IPS-15b (cell line): ENCODE results near the gene ABCC1.

ENCODE experiments used
- H3K27me3 ChIP-seq: one replicate; pipeline ENCODE4 v1.6.1; 2013; ENCODE audit warnings: low read length; ENCODE audit not compliant: control insufficient read depth, insufficient read depth
- H3K36me3 ChIP-seq: one replicate; pipeline ENCODE4 v1.6.1; 2013; ENCODE audit warnings: low read length; ENCODE audit not compliant: control insufficient read depth, insufficient read depth
- H3K4me1 ChIP-seq: one replicate; pipeline ENCODE4 v1.6.1; 2013; ENCODE audit warnings: mild to moderate bottlenecking, low read length; ENCODE audit not compliant: control insufficient read depth, insufficient read depth
- H3K4me3 ChIP-seq: one replicate; pipeline ENCODE4 v1.5.1; 2013; ENCODE audit warnings: low read depth, low read length
- H3K9ac ChIP-seq: one replicate; pipeline ENCODE4 v1.6.1; 2013; ENCODE audit warnings: low read depth, mild to moderate bottlenecking, low read length
- H3K9me3 ChIP-seq: one replicate; pipeline ENCODE4 v1.6.1; 2013; ENCODE audit warnings: mild to moderate bottlenecking, low read length; ENCODE audit not compliant: control insufficient read depth, insufficient read depth

ABCC1 gene

DNA sequence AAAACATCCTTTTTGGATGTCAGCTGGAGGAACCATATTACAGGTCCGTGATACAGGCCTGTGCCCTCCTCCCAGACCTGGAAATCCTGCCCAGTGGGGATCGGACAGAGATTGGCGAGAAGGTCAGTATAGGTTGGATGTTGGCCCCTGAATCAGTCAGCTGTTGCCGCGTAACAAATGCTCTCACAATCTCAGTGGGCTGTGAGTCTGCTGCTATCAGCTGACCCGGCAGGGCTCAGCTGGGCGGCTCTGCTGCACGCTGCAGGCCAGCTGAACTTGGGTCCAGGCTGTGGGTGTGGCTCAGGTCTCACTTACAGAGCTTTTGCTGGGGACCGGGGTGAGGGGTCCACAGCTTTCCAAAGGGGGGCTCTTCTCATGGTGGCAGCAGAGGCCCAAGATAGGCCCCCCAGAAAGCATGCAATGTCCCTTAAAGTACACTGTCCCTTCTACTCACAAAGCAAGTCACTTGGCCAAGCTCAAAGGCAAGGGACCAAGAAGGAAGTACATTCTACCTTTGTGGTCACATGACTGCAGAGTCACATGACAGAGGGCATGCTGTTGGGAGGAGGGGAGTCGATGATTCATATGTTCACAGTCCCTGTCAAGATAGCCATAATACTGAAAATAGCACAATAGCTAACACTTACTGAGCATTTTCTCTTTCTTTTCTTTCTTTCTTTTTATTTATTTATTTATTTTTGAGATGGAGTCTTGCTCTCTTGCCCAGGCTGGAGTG, 134.2 kb downstream of the ABCC1 start:
- no peak overlapping the region for H3K9ac ChIP-seq
- H3K36me3 ChIP-seq: peaks cover 41% of the 10 kb centered on the region
- H3K27me3 ChIP-seq: no peaks in the 10 kb centered on the region
- no peak overlapping the region for H3K4me3 ChIP-seq
- no peaks in the 10 kb centered on the region for H3K4me1 ChIP-seq
- no peaks in the 10 kb centered on the region for H3K9me3 ChIP-seq

DNA sequence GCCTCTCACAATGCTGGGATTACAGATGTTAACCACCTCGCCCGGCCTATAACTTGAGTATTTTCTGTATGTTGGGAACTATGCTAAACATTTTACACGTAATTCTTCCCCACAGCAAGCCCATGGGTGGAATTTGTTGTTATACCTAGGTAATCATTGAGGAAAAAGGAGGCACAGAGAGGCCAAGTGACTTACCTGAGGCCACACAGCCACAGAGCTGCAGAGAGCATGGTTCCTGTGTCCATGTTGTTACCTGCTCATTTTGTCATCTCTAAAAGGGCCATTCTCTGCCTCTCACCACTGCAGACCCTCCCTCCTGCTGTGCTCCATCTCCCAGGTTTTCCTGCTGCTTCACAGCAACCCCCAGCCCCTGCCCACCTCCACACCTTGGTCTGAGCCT, 135.5 kb downstream of the ABCC1 start:
- no peaks in the 10 kb centered on the region for H3K4me1 ChIP-seq
- no peak overlapping the region for H3K4me3 ChIP-seq
- no peaks in the 10 kb centered on the region for H3K27me3 ChIP-seq
- H3K9ac ChIP-seq: no peak overlapping the region
- peaks cover 44% of the 10 kb centered on the region for H3K36me3 ChIP-seq
- no peaks in the 10 kb centered on the region for H3K9me3 ChIP-seq

DNA sequence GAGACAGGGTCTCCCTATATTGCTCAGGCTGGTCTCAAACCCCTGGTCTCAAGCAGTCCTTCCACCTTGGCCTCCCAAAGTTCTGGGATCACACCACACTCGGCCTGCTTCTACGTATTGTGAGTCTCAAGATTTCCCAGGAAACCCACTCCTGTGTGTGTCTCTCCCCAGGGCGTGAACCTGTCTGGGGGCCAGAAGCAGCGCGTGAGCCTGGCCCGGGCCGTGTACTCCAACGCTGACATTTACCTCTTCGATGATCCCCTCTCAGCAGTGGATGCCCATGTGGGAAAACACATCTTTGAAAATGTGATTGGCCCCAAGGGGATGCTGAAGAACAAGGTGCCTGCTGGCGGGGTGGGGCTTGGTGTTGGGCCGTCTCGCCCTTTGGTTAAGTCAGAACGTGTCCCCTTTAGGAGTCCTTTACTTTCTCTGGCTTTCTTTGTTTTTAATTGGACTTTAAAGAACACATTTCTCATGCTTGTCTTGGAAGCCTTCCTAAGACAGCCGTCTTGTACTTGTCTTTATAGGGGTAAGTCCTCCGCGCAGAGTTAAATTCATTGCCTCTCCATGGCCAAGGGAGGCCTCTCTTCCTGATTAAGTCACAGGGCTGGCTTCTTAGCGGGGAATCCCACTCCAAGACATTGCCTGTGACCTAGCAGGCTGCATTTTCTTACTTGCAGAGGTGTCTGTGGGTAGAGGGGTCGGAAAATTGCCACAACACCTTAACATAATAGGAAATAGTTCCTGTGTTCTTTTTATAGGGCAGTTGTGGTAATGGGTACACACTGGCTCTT, 137.4 kb downstream of the ABCC1 start:
- no peak overlapping the region for H3K9ac ChIP-seq
- no peaks in the 10 kb centered on the region for H3K9me3 ChIP-seq
- H3K36me3 ChIP-seq: peaks cover 57% of the 10 kb centered on the region
- no peak overlapping the region for H3K4me3 ChIP-seq
- no peaks in the 10 kb centered on the region for H3K27me3 ChIP-seq
- H3K4me1 ChIP-seq: no peaks in the 10 kb centered on the region

DNA sequence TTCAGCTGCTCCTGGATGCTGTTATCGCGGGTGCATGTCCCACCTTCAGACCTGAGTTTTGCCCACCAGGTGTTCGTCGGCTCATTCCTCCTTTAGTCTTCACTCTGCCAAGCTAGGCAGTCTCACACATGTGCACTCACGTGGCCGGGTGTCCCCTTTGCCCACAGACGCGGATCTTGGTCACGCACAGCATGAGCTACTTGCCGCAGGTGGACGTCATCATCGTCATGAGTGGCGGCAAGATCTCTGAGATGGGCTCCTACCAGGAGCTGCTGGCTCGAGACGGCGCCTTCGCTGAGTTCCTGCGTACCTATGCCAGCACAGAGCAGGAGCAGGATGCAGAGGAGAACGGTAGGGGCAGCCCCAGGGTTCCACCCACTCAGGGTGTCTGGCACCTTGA, 140.8 kb downstream of the ABCC1 start:
- no peaks in the 10 kb centered on the region for H3K27me3 ChIP-seq
- no peak overlapping the region for H3K4me3 ChIP-seq
- H3K4me1 ChIP-seq: peaks cover 5% of the 10 kb centered on the region
- no peak overlapping the region for H3K9ac ChIP-seq
- peaks cover 44% of the 10 kb centered on the region for H3K36me3 ChIP-seq
- H3K9me3 ChIP-seq: no peaks in the 10 kb centered on the region

DNA sequence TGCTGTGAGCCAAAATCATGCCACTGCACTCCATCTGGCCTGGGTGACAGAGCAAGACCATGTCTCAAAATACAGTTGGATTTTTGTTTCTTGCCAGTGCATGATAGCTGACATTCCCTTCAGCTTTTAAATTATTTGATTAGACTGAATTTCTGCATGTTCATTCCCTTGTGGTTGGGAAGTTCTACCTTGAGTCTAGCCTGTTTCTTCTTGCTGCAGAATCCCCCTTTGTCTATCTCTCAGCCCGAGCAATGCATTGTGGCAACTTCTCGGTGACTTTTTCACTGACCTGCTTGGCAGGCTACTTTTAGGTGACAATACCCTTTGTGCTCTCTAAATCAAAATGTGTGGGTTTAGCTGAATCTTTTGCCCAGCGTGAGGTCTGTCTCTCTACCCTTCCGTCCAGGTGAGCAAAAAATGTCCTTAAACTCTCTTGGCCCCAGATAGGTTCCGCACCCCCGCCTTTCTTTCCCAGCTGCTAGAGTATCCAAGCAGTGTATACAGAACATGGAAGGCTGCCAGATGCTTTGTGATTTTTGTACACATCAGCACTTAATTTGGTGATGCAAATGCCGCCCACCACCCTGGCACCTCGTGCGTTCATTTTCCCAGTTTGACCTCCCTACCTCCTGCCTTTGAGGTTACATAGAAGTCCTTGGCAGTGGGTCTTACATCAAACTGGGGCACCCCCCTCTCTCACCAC, 143.7 kb downstream of the ABCC1 start:
- H3K36me3 ChIP-seq: peaks cover 32% of the 10 kb centered on the region

DNA sequence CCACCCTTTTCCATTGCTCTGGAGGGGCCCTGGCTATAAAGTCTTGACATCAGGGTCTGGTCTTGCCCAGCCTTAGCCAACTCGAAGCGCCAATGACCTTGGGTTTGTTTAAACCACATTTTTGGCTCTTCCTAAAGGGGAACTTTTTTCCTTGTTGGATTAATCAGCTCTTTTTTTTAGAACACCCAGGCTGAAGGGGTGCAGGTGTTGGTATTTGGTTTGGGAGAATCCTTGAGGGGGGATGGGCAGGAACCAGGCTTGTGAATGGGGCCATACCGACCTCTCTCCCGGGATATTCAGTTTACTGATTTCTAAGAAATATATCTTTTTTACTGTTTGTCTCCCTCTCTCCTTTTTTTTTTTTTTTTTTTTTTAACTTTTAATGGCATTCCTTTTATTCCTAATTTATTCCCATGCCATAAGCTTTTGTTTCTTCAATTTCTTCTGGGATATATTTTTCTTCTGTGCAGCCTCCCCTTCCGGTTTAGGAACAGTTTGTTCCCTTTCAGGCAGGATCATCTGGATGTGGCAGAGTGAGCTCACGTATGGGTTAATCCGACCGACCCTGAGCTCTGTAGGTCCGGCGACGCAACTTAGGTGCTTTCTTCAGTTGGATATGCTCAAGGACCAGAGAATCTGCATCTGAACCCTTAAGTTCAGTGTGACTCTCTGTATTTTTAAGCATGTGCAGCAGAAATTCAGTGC, 144.4 kb downstream of the ABCC1 start:
- H3K9ac ChIP-seq: no peak overlapping the region
- H3K4me3 ChIP-seq: no peak overlapping the region
- no peaks in the 10 kb centered on the region for H3K9me3 ChIP-seq
- H3K4me1 ChIP-seq: peaks cover 5% of the 10 kb centered on the region
- H3K36me3 ChIP-seq: peaks cover 31% of the 10 kb centered on the region
- no peaks in the 10 kb centered on the region for H3K27me3 ChIP-seq

More for the DNA sequence above, 143.7 kb downstream of the ABCC1 start:
- Histone ChIP-seq H3K27me3 (no peaks in the 10 kb centered on the region), H3K9me3 (no peaks in the 10 kb centered on the region), H3K4me3 (no peak overlapping the region), H3K4me1 (peaks cover 5% of the 10 kb centered on the region), H3K9ac (no peak overlapping the region)

DNA sequence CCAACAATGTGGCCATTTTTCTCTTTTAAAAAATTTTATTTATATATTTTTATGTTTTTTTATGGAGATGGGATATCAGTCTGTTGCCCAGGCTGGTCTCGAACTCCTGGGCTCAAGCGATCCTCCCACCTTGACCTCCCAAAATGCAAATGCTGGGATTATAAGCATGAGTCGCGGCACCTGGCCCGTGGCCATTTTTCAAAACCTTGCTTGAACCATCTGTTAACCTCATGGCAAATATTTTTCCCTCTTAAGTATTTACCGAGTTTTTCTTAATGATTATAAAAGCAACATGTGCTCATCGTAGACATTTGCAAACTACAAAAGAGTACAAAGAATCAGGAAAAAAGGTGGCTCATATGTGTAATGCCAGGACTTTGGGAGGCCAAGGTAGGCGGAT, 146.2 kb downstream of the ABCC1 start:
- Histone ChIP-seq H3K36me3 (peaks cover 19% of the 10 kb centered on the region), H3K27me3 (no peaks in the 10 kb centered on the region), H3K9ac (no peak overlapping the region), H3K9me3 (no peaks in the 10 kb centered on the region), H3K4me1 (peaks cover 5% of the 10 kb centered on the region), H3K4me3 (no peak overlapping the region)

DNA sequence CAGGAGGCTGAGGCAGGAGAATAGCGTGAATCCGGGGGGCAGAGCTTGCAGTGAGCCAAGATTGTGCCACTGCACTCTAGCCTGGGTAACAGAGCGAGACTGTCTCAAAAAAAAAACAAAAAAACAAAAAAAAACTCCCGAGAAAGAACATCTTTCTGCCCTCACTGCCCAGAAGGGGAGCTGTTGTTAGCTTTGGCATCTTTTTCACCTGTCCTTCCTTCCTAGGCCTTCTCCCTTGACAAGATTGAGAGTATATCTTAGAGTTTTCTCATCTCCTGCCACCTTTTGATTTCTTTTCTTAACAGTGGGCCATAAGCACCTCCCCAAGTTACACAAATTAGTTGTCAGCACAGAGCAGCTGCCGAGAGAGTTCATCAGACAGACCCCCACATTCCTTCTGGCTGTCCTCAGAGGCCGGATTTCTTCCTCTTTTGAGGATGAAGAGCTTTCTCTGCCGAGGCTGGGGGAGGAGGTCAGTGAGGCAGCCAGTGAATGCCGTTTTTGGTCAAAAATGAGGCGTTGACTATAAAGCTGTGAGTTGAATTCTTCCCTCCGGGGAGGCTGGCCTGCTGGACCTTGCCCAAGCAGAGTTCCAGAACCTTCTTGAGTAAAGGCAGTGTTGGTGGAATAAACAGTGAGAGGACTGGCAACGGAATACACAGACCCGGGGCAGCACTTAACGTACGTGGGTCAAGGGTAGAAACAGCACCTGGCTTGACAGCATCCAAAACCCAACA, 146.9 kb downstream of the ABCC1 start:
- H3K9me3 ChIP-seq: no peaks in the 10 kb centered on the region
- peaks cover 5% of the 10 kb centered on the region for H3K4me1 ChIP-seq
- no peak overlapping the region for H3K9ac ChIP-seq
- H3K36me3 ChIP-seq: peaks cover 16% of the 10 kb centered on the region
- no peaks in the 10 kb centered on the region for H3K27me3 ChIP-seq
- no peak overlapping the region for H3K4me3 ChIP-seq

DNA sequence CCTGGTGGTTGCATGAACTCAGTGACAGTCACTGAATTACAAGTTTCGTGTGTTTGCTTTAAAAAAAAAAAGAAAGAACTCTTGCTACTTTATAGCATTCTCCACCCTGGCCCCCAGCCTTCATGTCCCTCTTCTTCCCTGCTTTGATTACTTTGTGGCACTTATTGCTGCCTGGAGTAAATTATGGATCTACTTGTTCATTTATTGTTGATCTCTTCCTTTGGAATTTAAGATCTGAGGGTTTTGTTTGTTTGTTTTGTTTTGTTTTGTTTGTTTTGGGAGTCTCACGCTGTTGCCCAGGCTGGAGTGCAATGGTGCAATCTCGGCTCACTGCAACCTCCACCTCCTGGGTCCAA, 147.4 kb downstream of the ABCC1 start:
- Histone ChIP-seq H3K27me3 (no peaks in the 10 kb centered on the region), H3K9me3 (no peaks in the 10 kb centered on the region), H3K9ac (no peak overlapping the region), H3K4me1 (peaks cover 5% of the 10 kb centered on the region), H3K4me3 (no peak overlapping the region), H3K36me3 (peaks cover 13% of the 10 kb centered on the region)

DNA sequence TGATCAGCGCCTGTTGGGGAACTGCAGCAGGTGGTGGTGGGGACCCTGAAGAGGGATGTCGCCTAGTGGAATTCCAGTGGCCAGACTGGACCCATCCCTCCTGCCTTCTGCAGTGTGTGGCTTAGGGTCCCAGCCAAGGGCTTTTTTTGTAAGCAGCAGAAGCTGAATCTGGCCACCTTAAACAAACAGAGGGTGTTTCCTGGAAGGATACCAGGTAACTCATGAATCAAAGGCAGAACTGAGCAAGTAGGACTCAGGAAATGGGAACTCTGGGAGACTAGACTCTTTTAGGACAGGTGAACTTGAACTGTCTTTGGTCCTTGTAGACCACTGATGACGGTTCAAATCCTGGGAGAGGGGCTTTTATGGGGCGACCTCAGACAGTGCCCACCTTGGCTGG, 149.9 kb downstream of the ABCC1 start:
- Histone ChIP-seq H3K4me3 (no peak overlapping the region), H3K4me1 (no peaks in the 10 kb centered on the region), H3K36me3 (peaks cover 28% of the 10 kb centered on the region), H3K9ac (no peak overlapping the region), H3K27me3 (no peaks in the 10 kb centered on the region), H3K9me3 (no peaks in the 10 kb centered on the region)

DNA sequence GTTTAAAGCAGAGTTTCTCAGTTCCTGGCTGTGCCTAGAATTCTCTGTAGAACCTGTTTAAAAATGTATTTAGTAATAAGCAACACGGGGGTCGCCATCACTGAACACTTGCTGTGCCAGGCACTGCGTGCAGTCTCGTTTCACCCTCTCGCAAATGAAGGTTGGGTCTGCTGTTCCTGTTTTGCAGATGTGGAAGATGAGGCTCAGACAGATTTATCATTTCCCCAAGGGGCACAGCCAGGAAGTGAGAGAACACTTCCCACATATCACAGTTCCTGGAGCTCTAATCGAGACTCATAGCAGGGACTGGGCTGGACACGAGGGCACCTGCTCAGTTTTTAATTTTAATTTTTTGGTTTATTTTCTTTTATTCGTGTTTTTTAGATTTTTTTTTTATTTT, 151.2 kb downstream of the ABCC1 start:
- no peak overlapping the region for H3K4me3 ChIP-seq
- peaks cover 29% of the 10 kb centered on the region for H3K36me3 ChIP-seq
- H3K9ac ChIP-seq: no peak overlapping the region
- H3K9me3 ChIP-seq: no peaks in the 10 kb centered on the region
- no peaks in the 10 kb centered on the region for H3K4me1 ChIP-seq
- H3K27me3 ChIP-seq: no peaks in the 10 kb centered on the region
